Chondrocyte (in vitro differentiated cells): ENCODE results near the gene RPS2. TPM values are rescaled to one million over a fixed set of nuclear protein-coding genes. Genes with fewer than 3 reads are reported as not detected.

Source experiments
- DNase-seq: peaks from one replicate; pipeline ENCODE4 v3.0.0; 2021; ENCODE audit warnings: mixed read lengths, low spot score
- H3K27ac Mint-ChIP-seq: one replicate; pipeline ENCODE4 v1.8.0; 2021; ENCODE audit warnings: mild to moderate bottlenecking, moderate library complexity, mixed read lengths; ENCODE audit not compliant: unreplicated experiment
- H3K27me3 Mint-ChIP-seq: 2 replicates; pipeline ENCODE4 v1.8.0; 2021; ENCODE audit warnings: low read depth, mixed read lengths
- H3K36me3 Mint-ChIP-seq: 2 replicates; pipeline ENCODE4 v1.8.0; 2021; ENCODE audit warnings: low read depth, mixed read lengths
- H3K4me1 Mint-ChIP-seq: 2 replicates; pipeline ENCODE4 v1.8.0; 2021; ENCODE audit warnings: low read depth, mild to moderate bottlenecking, mixed read lengths
- H3K4me3 Mint-ChIP-seq: one replicate; pipeline ENCODE4 v1.8.0; 2021; ENCODE audit warnings: mild to moderate bottlenecking, moderate library complexity, mixed read lengths; ENCODE audit not compliant: unreplicated experiment
- H3K9me3 Mint-ChIP-seq: 2 replicates; pipeline ENCODE4 v1.8.0; 2021; ENCODE audit warnings: low read depth, mixed read lengths
- total RNA-seq: library from RNA; stranded (reverse); gene quantifications from 3 replicates; pipeline ENCODE4 v1.2.1, GENCODE V29; 2021
- TF ChIP-seq, protein P1 (sequence below): fragments of 200-600 bp; sonication (generic); IDR thresholded peaks from 2 replicates; pipeline ENCODE4 v1.5.0; 2021; ENCODE audit warnings: antibody characterized with exemption, mild to moderate bottlenecking, moderate library complexity

RPS2 gene
- total RNA-seq, 1 donor from 2014 or later, result 1,662 TPM

DNA sequence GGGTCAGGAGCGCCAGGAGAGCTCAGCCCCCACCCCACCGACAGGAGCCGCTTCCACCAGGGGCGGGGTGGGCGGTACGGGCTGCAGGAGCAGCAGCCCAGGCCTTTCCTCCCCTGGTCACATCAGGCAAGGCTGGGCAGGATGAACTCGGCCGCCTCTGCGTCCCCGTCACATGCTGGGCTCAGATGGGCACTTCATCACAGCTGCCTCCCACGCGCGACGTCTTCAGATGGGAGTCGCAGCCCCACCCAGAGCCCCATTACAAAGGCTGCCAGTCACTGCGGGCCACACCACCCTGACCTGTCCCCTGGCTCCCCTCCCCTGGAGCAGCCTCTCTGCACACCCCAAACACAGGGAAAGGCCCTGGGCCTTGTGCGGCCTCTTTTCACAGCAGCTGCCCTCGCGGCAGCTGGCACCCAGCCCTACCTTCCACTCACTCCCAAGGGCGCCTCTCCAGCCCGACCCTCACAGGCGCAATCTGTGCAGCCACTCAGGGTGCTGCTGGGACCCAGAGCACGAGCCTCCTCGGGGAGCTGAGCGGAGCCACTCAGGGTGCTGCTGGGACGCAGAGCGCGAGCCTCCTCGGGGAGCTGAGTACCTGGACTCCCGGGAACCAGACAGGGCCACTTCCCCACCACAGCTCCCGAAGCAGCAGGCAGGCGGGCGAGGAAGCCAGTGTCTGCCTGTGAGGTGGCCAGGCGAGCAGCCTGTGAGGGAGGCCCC lies 40.3 kb upstream of the RPS2 start:
- TF ChIP-seq, protein P1, sequence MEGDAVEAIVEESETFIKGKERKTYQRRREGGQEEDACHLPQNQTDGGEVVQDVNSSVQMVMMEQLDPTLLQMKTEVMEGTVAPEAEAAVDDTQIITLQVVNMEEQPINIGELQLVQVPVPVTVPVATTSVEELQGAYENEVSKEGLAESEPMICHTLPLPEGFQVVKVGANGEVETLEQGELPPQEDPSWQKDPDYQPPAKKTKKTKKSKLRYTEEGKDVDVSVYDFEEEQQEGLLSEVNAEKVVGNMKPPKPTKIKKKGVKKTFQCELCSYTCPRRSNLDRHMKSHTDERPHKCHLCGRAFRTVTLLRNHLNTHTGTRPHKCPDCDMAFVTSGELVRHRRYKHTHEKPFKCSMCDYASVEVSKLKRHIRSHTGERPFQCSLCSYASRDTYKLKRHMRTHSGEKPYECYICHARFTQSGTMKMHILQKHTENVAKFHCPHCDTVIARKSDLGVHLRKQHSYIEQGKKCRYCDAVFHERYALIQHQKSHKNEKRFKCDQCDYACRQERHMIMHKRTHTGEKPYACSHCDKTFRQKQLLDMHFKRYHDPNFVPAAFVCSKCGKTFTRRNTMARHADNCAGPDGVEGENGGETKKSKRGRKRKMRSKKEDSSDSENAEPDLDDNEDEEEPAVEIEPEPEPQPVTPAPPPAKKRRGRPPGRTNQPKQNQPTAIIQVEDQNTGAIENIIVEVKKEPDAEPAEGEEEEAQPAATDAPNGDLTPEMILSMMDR, result no peak
- H3K4me3 Mint-ChIP-seq, result peak overlapping the region; percentile 35
- peaks cover 6% of the 10 kb centered on the region for H3K36me3 Mint-ChIP-seq
- peaks cover 41% of the 10 kb centered on the region for H3K4me1 Mint-ChIP-seq
- H3K27me3 Mint-ChIP-seq, result no peaks in the 10 kb centered on the region
- DNase-seq, result no peak
- H3K27ac Mint-ChIP-seq, result no peak overlapping the region
- no peaks in the 10 kb centered on the region for H3K9me3 Mint-ChIP-seq

DNA sequence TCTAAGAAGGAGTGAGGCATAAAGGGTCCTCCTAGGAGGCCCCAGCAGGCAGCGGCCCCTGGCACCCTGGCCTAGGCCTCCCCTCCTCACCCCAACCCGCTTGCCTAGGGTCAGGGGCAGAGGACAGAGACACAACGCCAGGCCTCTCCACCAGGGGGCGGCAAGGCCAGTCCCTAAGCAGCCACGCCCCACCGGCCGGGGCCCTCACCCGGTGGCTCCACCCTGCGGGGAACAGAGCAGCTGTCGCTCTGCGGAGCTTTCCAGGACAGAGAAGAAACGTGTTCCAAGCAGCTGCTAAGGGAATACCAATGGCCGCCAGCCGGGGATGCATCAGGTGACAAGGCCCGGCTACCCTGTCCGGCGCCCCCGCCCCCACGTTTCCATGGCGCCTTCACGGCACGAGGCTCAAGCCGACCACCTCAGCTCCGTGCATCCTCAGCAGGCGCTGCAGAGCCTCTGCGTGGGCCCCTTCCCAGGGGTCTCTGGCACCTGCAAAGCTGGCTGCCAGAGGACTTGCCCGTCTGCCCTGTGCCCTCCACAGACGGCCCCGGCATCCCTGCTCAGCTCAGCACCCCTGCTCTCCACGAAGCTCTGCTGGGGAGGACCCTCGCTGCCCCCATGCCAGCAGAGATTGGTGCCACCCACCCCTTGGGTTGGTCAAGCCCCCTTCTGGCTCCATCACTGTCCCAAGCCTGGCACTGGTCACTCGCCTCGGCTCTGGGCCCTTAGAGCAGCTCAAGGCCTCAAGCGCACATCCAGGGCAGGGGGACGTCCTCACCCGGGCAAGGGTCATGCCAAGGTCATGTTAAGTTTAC lies 39.4 kb upstream of the RPS2 start:
- TF ChIP-seq, protein P1, result peak; percentile 95
- H3K27me3 Mint-ChIP-seq, result no peaks in the 10 kb centered on the region

DNA sequence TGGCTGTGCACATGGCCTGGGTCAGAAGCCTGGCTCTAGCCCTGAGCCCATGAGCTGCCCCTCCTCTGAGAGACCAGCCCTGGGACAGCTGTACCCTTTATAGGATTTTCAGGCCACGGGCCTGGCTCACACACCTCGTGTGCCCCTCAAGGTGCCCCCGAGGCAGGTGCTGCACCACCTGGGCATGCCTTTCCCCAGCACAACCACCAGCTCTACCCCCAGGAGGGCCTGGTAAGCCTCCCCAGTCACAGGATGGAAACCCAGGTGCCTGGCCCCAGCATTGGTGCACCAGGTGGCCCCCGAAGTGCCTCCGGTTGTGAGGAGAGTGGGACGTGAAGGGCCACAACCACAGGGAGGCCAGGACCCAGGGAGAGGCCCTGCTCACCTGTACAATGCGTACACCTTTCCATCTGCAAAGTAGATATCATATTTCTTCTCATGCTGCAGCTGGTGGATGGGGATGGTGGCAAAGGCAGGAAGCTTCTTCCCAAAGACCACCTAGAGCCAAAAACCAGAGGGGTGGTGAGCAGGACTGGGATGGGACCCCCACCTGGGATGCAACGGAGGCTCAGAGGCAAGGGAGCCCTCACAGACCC lies 38.7 kb upstream of the RPS2 start:
- H3K4me3 Mint-ChIP-seq, result no peak overlapping the region
- H3K36me3 Mint-ChIP-seq, result peaks cover 7% of the 10 kb centered on the region
- no peak overlapping the region for H3K27ac Mint-ChIP-seq
- H3K9me3 Mint-ChIP-seq, result no peaks in the 10 kb centered on the region
- no peak for DNase-seq
- TF ChIP-seq, protein P1, result no peak
- H3K27me3 Mint-ChIP-seq, result no peaks in the 10 kb centered on the region
- peaks cover 35% of the 10 kb centered on the region for H3K4me1 Mint-ChIP-seq

More for the DNA sequence above, 39.4 kb upstream of the RPS2 start:
- no peak overlapping the region for H3K4me3 Mint-ChIP-seq
- H3K36me3 Mint-ChIP-seq, result peaks cover 6% of the 10 kb centered on the region
- H3K4me1 Mint-ChIP-seq, result peaks cover 40% of the 10 kb centered on the region
- H3K9me3 Mint-ChIP-seq, result no peaks in the 10 kb centered on the region
- no peak for DNase-seq
- peak overlapping the region; percentile 49 for H3K27ac Mint-ChIP-seq

DNA sequence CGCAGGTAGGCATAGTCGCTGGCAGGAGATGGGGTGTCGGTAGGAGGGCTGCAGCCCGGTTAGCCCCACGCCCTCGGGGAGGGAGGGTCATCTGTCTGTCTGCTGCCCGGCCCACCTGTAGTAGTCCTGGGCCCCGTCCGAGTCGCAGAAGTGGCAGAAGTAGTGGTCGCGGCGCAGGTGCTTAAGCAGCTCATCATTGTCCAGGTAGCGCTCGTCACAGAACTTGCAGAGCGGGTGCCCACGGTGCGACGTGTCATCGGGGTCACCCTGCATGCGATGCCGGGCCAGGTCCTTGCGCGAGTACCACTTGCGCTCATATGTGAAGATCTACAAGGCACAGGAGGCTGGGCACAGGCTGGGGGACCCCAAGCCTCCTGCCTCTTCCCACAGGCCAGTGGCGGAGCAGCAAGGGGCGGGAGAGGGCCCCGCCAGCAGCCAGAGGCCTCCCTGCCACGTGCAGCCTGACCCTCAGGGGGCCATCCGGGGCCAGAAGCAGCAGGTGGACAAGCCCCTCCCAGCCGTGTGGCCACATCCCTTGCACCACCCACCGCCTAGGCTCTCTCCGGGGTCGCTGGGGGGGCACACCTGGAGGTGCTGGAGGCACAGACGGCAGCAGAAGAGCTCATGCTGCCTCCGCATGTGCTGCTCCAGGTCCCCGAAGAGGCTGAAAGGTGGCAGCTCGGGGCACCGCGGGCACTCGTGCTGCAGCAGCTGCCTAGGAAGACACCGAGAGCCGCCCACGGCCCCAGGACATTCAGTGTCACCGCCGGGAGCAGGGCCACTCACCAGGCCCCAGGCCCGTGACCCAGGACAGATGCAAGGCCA lies 38.0 kb upstream of the RPS2 start:
- no peak for DNase-seq

More for the DNA sequence above, 38.0 kb upstream of the RPS2 start:
- H3K9me3 Mint-ChIP-seq, result no peaks in the 10 kb centered on the region
- H3K27me3 Mint-ChIP-seq, result no peaks in the 10 kb centered on the region
- TF ChIP-seq, protein P1, result no peak
- H3K36me3 Mint-ChIP-seq, result peaks cover 8% of the 10 kb centered on the region
- no peak overlapping the region for H3K4me3 Mint-ChIP-seq
- no peak overlapping the region for H3K27ac Mint-ChIP-seq
- H3K4me1 Mint-ChIP-seq, result peaks cover 30% of the 10 kb centered on the region
